ENCODE measurements around the gene NRXN3. TPM values are rescaled to one million over a fixed set of nuclear protein-coding genes. Genes with fewer than 3 reads are reported as not detected.

NRXN3 gene
- total and polyA plus RNA-seq, 4 donors: 21.9 to 73.4 (median 65.7) TPM

DNA sequence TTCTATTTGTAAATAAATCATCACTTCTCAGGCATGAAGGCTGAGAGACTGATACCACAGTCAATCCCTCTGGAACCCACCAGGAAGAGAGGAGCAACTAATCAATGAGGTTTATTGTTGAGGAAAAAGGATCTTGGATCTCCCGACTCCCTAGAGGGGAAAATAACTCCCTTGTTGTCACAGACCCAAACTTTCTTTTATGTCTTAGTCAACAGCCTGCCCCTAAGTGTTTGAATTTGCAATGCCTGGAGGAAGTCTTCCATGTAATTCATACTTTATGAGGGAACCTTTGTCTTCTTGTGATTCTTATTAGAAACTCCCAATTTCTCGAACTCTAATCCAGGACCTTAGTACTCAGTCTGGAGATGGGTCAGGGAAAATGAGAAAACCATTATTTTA is 1235.3 kb downstream of the NRXN3 start:
- Histone ChIP-seq H3K36me3 (ENCODE audit: control insufficient read depth, insufficient read depth, low read length) (no peaks in the 10 kb centered on the region), H3K4me3 (ENCODE audit: low read depth, low read length) (no peak overlapping the region)

DNA sequence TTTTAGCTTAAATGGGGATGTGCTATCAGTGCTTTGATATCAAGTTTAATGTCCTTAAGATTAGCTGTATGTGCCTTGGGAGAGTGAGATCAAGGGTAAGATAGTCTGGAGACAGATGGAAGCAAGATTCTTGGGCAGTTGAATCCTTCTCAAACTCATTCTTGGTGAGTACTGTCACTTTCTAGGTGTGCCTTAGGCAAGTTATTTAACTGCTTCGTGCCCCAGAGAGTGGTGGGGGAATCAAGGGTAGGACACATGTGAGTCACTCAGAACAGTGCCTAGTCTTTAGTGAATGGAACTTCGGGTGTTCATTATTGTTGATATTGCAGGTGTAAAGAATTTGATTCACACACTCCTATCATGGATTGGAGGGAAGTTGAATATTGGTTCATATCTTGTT is 1237.4 kb downstream of the NRXN3 start:
- Histone ChIP-seq H3K36me3 (ENCODE audit: control insufficient read depth, insufficient read depth, low read length) (no peaks in the 10 kb centered on the region), H3K9me3 (ENCODE audit: control insufficient read depth, insufficient read depth, low read length) (no peaks in the 10 kb centered on the region), H3K4me3 (ENCODE audit: low read depth, low read length) (no peak overlapping the region), H3K4me1 (ENCODE audit: control insufficient read depth, insufficient read depth, low read length) (peaks cover 4% of the 10 kb centered on the region), H3K27ac (ENCODE audit: low read depth, low read length) (no peak overlapping the region), H3K27me3 (ENCODE audit: control insufficient read depth, insufficient read depth, low read length) (no peaks in the 10 kb centered on the region)
- WGBS (ENCODE audit: insufficient coverage): 17% methylated on average over 1 of the region's 2 CpGs
- DNase-seq (ENCODE audit: low read depth in 4 of 6, low spot score in 6 of 6): no peak

More for the DNA sequence above, 1235.3 kb downstream of the NRXN3 start:
- WGBS (ENCODE audit: insufficient coverage): no CpG with 5 or more reads among the region's 2 CpGs
- Histone ChIP-seq H3K4me1 (ENCODE audit: control insufficient read depth, insufficient read depth, low read length) (peaks cover 4% of the 10 kb centered on the region), H3K27me3 (ENCODE audit: control insufficient read depth, insufficient read depth, low read length) (no peaks in the 10 kb centered on the region), H3K27ac (ENCODE audit: low read depth, low read length) (peak overlapping the region; percentile 50), H3K9me3 (ENCODE audit: control insufficient read depth, insufficient read depth, low read length) (no peaks in the 10 kb centered on the region)
- no peak for DNase-seq (ENCODE audit: low read depth in 4 of 6, low spot score in 6 of 6)

DNA sequence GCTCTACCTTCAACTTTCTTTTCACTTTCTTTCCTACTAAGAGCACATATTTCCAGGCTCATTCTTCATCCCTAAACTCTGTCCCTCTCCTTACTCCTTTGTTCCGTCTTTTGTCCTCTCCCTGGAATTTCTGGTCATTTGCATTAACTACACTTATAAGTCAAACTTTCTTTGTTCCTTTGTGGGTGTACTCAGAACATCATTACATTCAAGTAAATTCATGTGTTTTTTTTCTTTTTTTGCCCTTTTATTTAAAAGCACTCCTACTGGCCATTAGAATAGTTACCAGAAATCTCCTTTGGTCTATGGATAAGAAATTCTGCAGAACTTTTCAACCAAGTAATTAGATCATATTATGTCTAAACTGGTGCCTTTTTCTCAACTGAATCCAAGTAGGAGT is 1238.5 kb downstream of the NRXN3 start:
- DNase-seq (ENCODE audit: low read depth in 4 of 6, low spot score in 6 of 6): no peak
- Histone ChIP-seq H3K27ac (ENCODE audit: low read depth, low read length) (no peak overlapping the region), H3K4me3 (ENCODE audit: low read depth, low read length) (no peak overlapping the region), H3K27me3 (ENCODE audit: control insufficient read depth, insufficient read depth, low read length) (no peaks in the 10 kb centered on the region), H3K36me3 (ENCODE audit: control insufficient read depth, insufficient read depth, low read length) (no peaks in the 10 kb centered on the region), H3K9me3 (ENCODE audit: control insufficient read depth, insufficient read depth, low read length) (no peaks in the 10 kb centered on the region), H3K4me1 (ENCODE audit: control insufficient read depth, insufficient read depth, low read length) (peaks cover 4% of the 10 kb centered on the region)
- 75% methylated on average over 1 of the region's 1 CpG for WGBS (ENCODE audit: insufficient coverage)

DNA sequence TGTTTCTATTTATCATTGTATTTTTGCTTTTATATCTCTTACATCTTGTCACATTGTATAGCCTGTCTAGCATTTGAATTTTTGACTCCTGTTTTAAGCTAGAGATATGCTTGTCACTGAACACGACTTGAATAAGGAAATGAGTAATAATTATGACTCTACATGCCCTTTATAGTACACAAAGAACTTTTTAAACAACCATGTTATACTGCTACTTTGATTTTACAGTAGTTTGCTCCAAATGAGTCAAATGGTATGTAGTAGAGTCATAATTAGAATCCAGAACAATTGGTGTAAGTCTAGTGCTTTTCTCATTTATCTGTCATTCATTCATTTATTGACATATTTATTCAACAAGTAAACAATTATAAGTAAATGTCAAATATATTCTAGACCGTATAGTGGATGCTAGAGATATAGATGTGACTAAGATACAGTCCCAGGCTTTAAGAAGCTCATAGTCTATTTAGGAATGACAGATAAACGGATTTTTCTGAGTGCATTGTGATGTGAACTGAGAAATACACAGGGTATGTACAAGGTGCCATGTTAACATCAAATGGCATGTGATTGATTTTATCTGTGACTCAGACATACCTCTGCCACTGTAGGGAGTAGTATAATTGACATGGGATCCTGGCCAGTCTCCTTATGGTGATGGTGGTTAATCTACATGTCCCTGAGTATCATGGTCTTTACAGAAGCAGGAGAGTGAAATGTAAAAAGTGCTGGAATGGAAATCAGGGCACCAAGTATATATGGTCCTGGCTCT is 1241.4 kb downstream of the NRXN3 start:
- WGBS (ENCODE audit: insufficient coverage): 100% methylated on average over 1 of the region's 3 CpGs
- H3K36me3 ChIP-seq (ENCODE audit: control insufficient read depth, insufficient read depth, low read length): no peaks in the 10 kb centered on the region
- no peaks in the 10 kb centered on the region for H3K27me3 ChIP-seq (ENCODE audit: control insufficient read depth, insufficient read depth, low read length)
- no peak overlapping the region for H3K4me3 ChIP-seq (ENCODE audit: low read depth, low read length)
- no peaks in the 10 kb centered on the region for H3K4me1 ChIP-seq (ENCODE audit: control insufficient read depth, insufficient read depth, low read length)
- no peak overlapping the region for H3K27ac ChIP-seq (ENCODE audit: low read depth, low read length)
- H3K9me3 ChIP-seq (ENCODE audit: control insufficient read depth, insufficient read depth, low read length): no peaks in the 10 kb centered on the region
- no peak for DNase-seq (ENCODE audit: low read depth in 4 of 6, low spot score in 6 of 6)

DNA sequence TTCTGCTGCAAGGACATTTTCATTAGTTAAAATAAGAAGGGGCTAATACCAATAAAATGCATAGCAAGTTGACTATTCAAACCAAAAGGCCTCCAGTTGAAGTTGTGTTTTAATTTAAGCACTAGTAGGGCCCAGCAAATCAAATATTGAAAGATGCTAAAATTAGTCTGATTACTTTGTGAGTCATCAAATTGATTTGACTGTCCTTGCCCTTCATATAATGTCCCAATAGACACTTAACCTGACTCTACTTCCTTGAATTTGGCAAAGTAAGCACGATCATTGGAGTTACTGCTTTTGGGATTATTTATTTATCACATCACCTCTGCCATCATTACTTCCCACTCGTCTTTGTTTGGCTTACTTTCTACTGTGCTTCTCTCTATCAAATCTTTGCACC is 1242.6 kb downstream of the NRXN3 start:
- H3K4me3 ChIP-seq (ENCODE audit: low read depth, low read length): no peak overlapping the region
- no peaks in the 10 kb centered on the region for H3K4me1 ChIP-seq (ENCODE audit: control insufficient read depth, insufficient read depth, low read length)
- WGBS (ENCODE audit: insufficient coverage): no CpG with 5 or more reads among the region's 2 CpGs
- no peaks in the 10 kb centered on the region for H3K27me3 ChIP-seq (ENCODE audit: control insufficient read depth, insufficient read depth, low read length)
- H3K36me3 ChIP-seq (ENCODE audit: control insufficient read depth, insufficient read depth, low read length): no peaks in the 10 kb centered on the region
- no peak overlapping the region for H3K27ac ChIP-seq (ENCODE audit: low read depth, low read length)
- H3K9me3 ChIP-seq (ENCODE audit: control insufficient read depth, insufficient read depth, low read length): no peaks in the 10 kb centered on the region
- no peak for DNase-seq (ENCODE audit: low read depth in 4 of 6, low spot score in 6 of 6)

DNA sequence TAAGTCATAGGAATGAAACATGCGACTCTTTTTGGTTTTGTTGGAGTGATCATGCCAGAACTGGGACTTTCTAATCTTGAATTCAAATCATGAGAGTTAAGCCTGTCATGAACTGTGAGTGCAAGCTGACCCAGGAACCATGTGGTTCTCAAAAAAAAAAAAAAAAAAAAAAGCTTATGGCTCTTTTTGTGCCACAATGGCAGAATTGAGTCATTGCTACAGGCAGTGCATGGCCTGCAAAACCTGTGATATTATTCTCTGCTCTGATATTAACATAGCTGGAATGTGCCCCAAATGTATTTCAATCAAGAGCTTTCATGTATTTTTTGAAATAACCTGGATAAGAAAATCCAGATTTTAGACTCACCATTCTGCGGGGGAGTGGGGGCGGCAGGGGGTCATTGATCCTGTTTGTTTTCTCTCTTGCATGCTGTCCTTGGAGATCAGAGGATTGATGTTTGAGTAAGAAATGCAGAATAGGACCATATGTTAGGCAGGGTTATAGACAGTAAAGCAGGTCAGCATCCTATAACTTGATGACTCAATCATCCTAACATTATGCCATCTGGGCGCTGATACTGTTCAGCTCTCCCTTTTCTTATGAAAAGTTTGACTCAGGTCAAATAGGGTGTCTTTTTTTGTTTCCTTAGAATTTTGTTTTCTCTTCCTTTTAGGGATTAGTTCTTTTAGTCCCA is 1243.7 kb downstream of the NRXN3 start:
- Histone ChIP-seq H3K36me3 (ENCODE audit: control insufficient read depth, insufficient read depth, low read length) (no peaks in the 10 kb centered on the region), H3K9me3 (ENCODE audit: control insufficient read depth, insufficient read depth, low read length) (no peaks in the 10 kb centered on the region)
- 100% methylated on average over 1 of the region's 4 CpGs for WGBS (ENCODE audit: insufficient coverage)

DNA sequence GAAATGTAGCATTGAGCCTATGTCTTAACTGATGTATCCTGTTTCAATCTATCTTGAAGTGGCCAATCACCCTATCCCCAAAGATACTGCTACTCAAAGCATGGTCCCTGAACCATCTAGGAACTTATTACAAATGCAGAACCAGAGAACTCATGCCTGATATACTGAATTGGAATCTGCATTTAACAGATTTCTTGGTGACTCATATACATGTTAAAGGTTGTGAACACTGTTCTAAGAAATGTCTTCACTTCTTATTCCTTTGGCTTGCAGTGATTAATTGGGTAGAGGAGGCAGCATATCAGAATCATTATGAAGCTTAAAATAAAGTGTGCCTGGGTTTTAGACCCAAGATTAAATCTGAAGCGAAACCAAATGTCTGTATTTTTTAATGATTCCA is 1245.6 kb downstream of the NRXN3 start:
- H3K9me3 ChIP-seq (ENCODE audit: control insufficient read depth, insufficient read depth, low read length): no peaks in the 10 kb centered on the region
- no peak overlapping the region for H3K4me3 ChIP-seq (ENCODE audit: low read depth, low read length)
- no peak overlapping the region for H3K27ac ChIP-seq (ENCODE audit: low read depth, low read length)
- no peaks in the 10 kb centered on the region for H3K4me1 ChIP-seq (ENCODE audit: control insufficient read depth, insufficient read depth, low read length)
- WGBS (ENCODE audit: insufficient coverage): no CpG with 5 or more reads among the region's 1 CpG
- no peak for DNase-seq (ENCODE audit: low read depth in 4 of 6, low spot score in 6 of 6)
- no peaks in the 10 kb centered on the region for H3K36me3 ChIP-seq (ENCODE audit: control insufficient read depth, insufficient read depth, low read length)
- H3K27me3 ChIP-seq (ENCODE audit: control insufficient read depth, insufficient read depth, low read length): no peaks in the 10 kb centered on the region

More for the DNA sequence above, 1243.7 kb downstream of the NRXN3 start:
- H3K27me3 ChIP-seq (ENCODE audit: control insufficient read depth, insufficient read depth, low read length): no peaks in the 10 kb centered on the region
- no peaks in the 10 kb centered on the region for H3K4me1 ChIP-seq (ENCODE audit: control insufficient read depth, insufficient read depth, low read length)
- H3K4me3 ChIP-seq (ENCODE audit: low read depth, low read length): no peak overlapping the region
- H3K27ac ChIP-seq (ENCODE audit: low read depth, low read length): no peak overlapping the region
- no peak for DNase-seq (ENCODE audit: low read depth in 4 of 6, low spot score in 6 of 6)

DNA sequence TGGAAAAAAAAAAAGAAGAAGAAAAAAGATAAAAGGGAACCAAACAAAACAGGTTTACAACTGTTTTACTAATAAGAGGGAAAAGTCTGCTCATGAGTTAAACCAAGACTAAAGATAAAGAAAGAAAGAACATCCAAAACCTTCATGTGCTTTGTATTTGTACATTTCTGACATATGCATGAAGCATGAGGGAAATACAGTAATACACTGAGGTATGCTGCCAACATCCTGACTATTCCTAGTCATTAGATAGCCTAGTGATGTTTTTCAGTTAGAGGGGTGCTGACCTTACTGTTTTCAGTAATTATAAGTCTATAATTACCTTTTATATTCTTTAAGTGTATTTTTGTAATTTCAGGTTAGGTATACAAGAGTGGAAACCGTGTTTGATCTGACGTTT is 1247.8 kb downstream of the NRXN3 start:
- 67% methylated on average over 2 of the region's 2 CpGs for WGBS (ENCODE audit: insufficient coverage)
- no peaks in the 10 kb centered on the region for H3K4me1 ChIP-seq (ENCODE audit: control insufficient read depth, insufficient read depth, low read length)
- H3K4me3 ChIP-seq (ENCODE audit: low read depth, low read length): no peak overlapping the region
- H3K27me3 ChIP-seq (ENCODE audit: control insufficient read depth, insufficient read depth, low read length): no peaks in the 10 kb centered on the region
- DNase-seq (ENCODE audit: low read depth in 4 of 6, low spot score in 6 of 6): no peak
- no peaks in the 10 kb centered on the region for H3K36me3 ChIP-seq (ENCODE audit: control insufficient read depth, insufficient read depth, low read length)
- no peaks in the 10 kb centered on the region for H3K9me3 ChIP-seq (ENCODE audit: control insufficient read depth, insufficient read depth, low read length)
- no peak overlapping the region for H3K27ac ChIP-seq (ENCODE audit: low read depth, low read length)

DNA sequence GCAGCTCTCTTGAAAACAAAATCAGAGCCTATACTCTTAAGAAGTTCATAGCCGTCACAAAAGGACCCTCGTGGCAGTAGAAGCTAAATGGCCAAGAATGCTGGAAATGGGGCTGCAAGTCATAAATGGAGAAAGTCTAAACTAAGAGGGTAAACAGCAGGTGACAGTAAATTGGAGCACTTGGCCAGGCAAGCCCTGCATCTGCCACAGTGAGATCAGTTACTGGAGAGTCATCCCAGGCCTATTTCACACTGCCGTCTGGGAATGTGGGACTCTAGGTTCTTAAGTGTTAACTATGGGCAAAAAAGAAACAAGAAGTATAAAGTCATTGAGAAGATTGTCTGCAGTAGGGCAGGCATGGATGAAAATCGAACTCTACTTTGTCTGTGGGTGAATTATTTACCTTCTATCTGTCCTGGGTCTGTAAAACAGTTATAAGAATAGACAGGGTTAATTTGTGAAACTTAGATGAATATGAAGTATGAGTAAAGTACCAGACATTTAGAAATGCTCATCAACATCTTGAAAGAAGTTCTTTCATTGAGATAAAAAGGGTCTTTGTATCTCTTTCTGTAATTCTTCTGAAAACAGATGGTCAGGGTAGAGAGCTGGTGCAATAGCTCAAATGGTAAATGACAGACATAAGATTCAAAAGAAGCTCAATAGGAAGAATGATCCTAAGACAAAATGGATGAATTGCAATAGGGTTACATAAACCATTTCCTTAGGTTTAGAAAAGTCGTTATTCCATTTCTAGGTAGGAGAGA is 1248.7 kb downstream of the NRXN3 start:
- DNase-seq (ENCODE audit: low read depth in 4 of 6, low spot score in 6 of 6): no peak
- peak overlapping the region; percentile 19 for H3K27ac ChIP-seq (ENCODE audit: low read depth, low read length)

More for the DNA sequence above, 1248.7 kb downstream of the NRXN3 start:
- Histone ChIP-seq H3K9me3 (ENCODE audit: control insufficient read depth, insufficient read depth, low read length) (no peaks in the 10 kb centered on the region), H3K4me3 (ENCODE audit: low read depth, low read length) (no peak overlapping the region), H3K36me3 (ENCODE audit: control insufficient read depth, insufficient read depth, low read length) (no peaks in the 10 kb centered on the region), H3K27me3 (ENCODE audit: control insufficient read depth, insufficient read depth, low read length) (no peaks in the 10 kb centered on the region), H3K4me1 (ENCODE audit: control insufficient read depth, insufficient read depth, low read length) (no peaks in the 10 kb centered on the region)
- 54% methylated on average over 4 of the region's 5 CpGs for WGBS (ENCODE audit: insufficient coverage)
